ENCODE results near the gene CDK5RAP3. TPM values are rescaled to one million over a fixed set of nuclear protein-coding genes. Genes with fewer than 3 reads are reported as not detected.

The CDK5RAP3 gene
- total and polyA plus RNA-seq, 2 of the 13 experiments (the other 11 are each of a cell fraction or from before 2014, with no cell fraction given), result 128 to 154 TPM

- TF ChIP-seq MTERF4 (CRISPR knock-in tag; IDR thresholded peaks at IDR 0.05) (0 out of 2 replicates have a peak, but pooled peaks have one; percentile 78), PCBP1 (IDR thresholded peaks at IDR 0.05; ENCODE audit: borderline replicate concordance, low read depth, low read length) (no peak), ARID2 (CRISPR knock-in tag; IDR thresholded peaks at IDR 0.05; ENCODE audit: borderline replicate concordance) (no peak), ZNF704 (CRISPR knock-in tag; IDR thresholded peaks at IDR 0.05; ENCODE audit: borderline replicate concordance) (no peak; the same call in 1 of the 2 replicates), XBP1 (CRISPR knock-in tag; IDR thresholded peaks at IDR 0.05) (no peak), ZNF264 (CRISPR knock-in tag; IDR thresholded peaks at IDR 0.05) (no peak), ATF5 (CRISPR knock-in tag; IDR thresholded peaks at IDR 0.05; ENCODE audit: low read depth) (no peak), KDM4B (CRISPR knock-in tag; IDR thresholded peaks at IDR 0.05) (peak; percentile 69), TAF15 (IDR thresholded peaks at IDR 0.05; ENCODE audit: low read depth, low read length, poor library complexity, severe bottlenecking) (peak; percentile 77), NCOR1 (IDR thresholded peaks at IDR 0.05; ENCODE audit: borderline replicate concordance, low read length) (no peak; the same call in 1 of the 2 replicates), EED (CRISPR knock-in tag; IDR thresholded peaks at IDR 0.05) (peak; percentile 30; the same call in 1 of the 2 replicates), HCFC1 (IDR thresholded peaks at IDR 0.05; ENCODE audit: low read depth, low read length) (0 out of 2 replicates have a peak, but pooled peaks have one; percentile 16), ELF4 (CRISPR knock-in tag; IDR thresholded peaks at IDR 0.05; ENCODE audit: borderline replicate concordance) (no peak), AKAP8 (CRISPR knock-in tag; IDR thresholded peaks at IDR 0.05) (no peak), MBD4 (IDR thresholded peaks at IDR 0.05; ENCODE audit: borderline replicate concordance, low read length) (no peak), ATF1 (CRISPR knock-in tag; IDR thresholded peaks at IDR 0.05) (no peak), TEAD3 (CRISPR knock-in tag; optimal IDR thresholded peaks at IDR 0.05; ENCODE audit: borderline replicate concordance) (peak; percentile 51), HNRNPUL1 (IDR thresholded peaks at IDR 0.05; ENCODE audit: low read depth, low read length) (no peak), PLRG1 (conservative IDR thresholded peaks at IDR 0.05) (no peak), HMG20A (CRISPR knock-in tag; IDR thresholded peaks at IDR 0.05; ENCODE audit: borderline replicate concordance) (no peak), HMGXB4 (CRISPR knock-in tag; IDR thresholded peaks at IDR 0.05; ENCODE audit: borderline replicate concordance in 1 of 2, low read depth in 1 of 2) (peak; percentile 63 to 75; a peak in 3 of 4 replicates), SIN3A (IDR thresholded peaks at IDR 0.05; ENCODE audit: borderline replicate concordance, low read depth, low read length) (peak; percentile 97), ZNF780A (CRISPR knock-in tag; IDR thresholded peaks at IDR 0.05) (no peak; the same call in 1 of the 2 replicates), ZNF629 (CRISPR knock-in tag; conservative IDR thresholded peaks at IDR 0.05) (0 out of 2 replicates have a peak, but pooled peaks have one; percentile 17)
Measured at GRCh38 chr17:48025040-48025903, 54.4 kb downstream of the CDK5RAP3 start (continued).
